ENCODE measurements around the gene MEF2A.

Gene MEF2A

GRCh38 chr15:99707473-99708270, 141.9 kb downstream of the MEF2A start:
- Histone ChIP-seq H3K27ac (ENCODE audit: insufficient read depth, low read length, poor library complexity, severe bottlenecking) (no peak overlapping the region), H3K27me3 (replicated peaks; ENCODE audit: control insufficient read depth, insufficient read depth, low read length, poor library complexity, severe bottlenecking) (no peaks in the 10 kb centered on the region), H3K9me3 (ENCODE audit: control insufficient read depth, low read length) (no peaks in the 10 kb centered on the region), H3K4me3 (ENCODE audit: insufficient read depth, low read depth, low read length, poor library complexity, severe bottlenecking) (peak overlapping the region; percentile 3), H3K36me3 (ENCODE audit: control insufficient read depth, insufficient read depth, low read length) (peaks cover 8% of the 10 kb centered on the region), H3K4me1 (ENCODE audit: control insufficient read depth, insufficient read depth, low read length, poor library complexity, severe bottlenecking) (peaks cover 12% of the 10 kb centered on the region)
- no peak for DNase-seq

GRCh38 chr15:99708563-99708962, 142.8 kb downstream of the MEF2A start:
- no peak for DNase-seq
- H3K27me3 ChIP-seq (replicated peaks; ENCODE audit: control insufficient read depth, insufficient read depth, low read length, poor library complexity, severe bottlenecking), result no peaks in the 10 kb centered on the region

GRCh38 chr15:99709243-99709986, 143.6 kb downstream of the MEF2A start:
- H3K9me3 ChIP-seq (ENCODE audit: control insufficient read depth, low read length), result no peaks in the 10 kb centered on the region
- H3K27ac ChIP-seq (ENCODE audit: insufficient read depth, low read length, poor library complexity, severe bottlenecking), result no peak overlapping the region
- no peaks in the 10 kb centered on the region for H3K27me3 ChIP-seq (replicated peaks; ENCODE audit: control insufficient read depth, insufficient read depth, low read length, poor library complexity, severe bottlenecking)
- peaks cover 10% of the 10 kb centered on the region for H3K4me1 ChIP-seq (ENCODE audit: control insufficient read depth, insufficient read depth, low read length, poor library complexity, severe bottlenecking)
- H3K4me3 ChIP-seq (ENCODE audit: insufficient read depth, low read depth, low read length, poor library complexity, severe bottlenecking), result no peak overlapping the region
- peaks cover 12% of the 10 kb centered on the region for H3K36me3 ChIP-seq (ENCODE audit: control insufficient read depth, insufficient read depth, low read length)
- DNase-seq, result no peak

More at GRCh38 chr15:99708563-99708962, 142.8 kb downstream of the MEF2A start:
- Histone ChIP-seq H3K27ac (ENCODE audit: insufficient read depth, low read length, poor library complexity, severe bottlenecking) (no peak overlapping the region), H3K36me3 (ENCODE audit: control insufficient read depth, insufficient read depth, low read length) (peaks cover 12% of the 10 kb centered on the region), H3K9me3 (ENCODE audit: control insufficient read depth, low read length) (no peaks in the 10 kb centered on the region), H3K4me3 (ENCODE audit: insufficient read depth, low read depth, low read length, poor library complexity, severe bottlenecking) (no peak overlapping the region), H3K4me1 (ENCODE audit: control insufficient read depth, insufficient read depth, low read length, poor library complexity, severe bottlenecking) (peaks cover 10% of the 10 kb centered on the region)

- peaks cover 10% of the 10 kb centered on the region for H3K4me1 ChIP-seq (ENCODE audit: control insufficient read depth, insufficient read depth, low read length, poor library complexity, severe bottlenecking)
- no peaks in the 10 kb centered on the region for H3K27me3 ChIP-seq (replicated peaks; ENCODE audit: control insufficient read depth, insufficient read depth, low read length, poor library complexity, severe bottlenecking)
- no peak for DNase-seq
- peaks cover 12% of the 10 kb centered on the region for H3K36me3 ChIP-seq (ENCODE audit: control insufficient read depth, insufficient read depth, low read length)
- no peak overlapping the region for H3K4me3 ChIP-seq (ENCODE audit: insufficient read depth, low read depth, low read length, poor library complexity, severe bottlenecking)
- H3K9me3 ChIP-seq (ENCODE audit: control insufficient read depth, low read length), result no peaks in the 10 kb centered on the region
- no peak overlapping the region for H3K27ac ChIP-seq (ENCODE audit: insufficient read depth, low read length, poor library complexity, severe bottlenecking)
These were observed 145.8 kb downstream of the MEF2A start for GRCh38 chr15:99711625-99712024.

- H3K27ac ChIP-seq (ENCODE audit: insufficient read depth, low read length, poor library complexity, severe bottlenecking), result no peak overlapping the region
- no peak for DNase-seq
- H3K9me3 ChIP-seq (ENCODE audit: control insufficient read depth, low read length), result no peaks in the 10 kb centered on the region
- peaks cover 12% of the 10 kb centered on the region for H3K36me3 ChIP-seq (ENCODE audit: control insufficient read depth, insufficient read depth, low read length)
- H3K4me3 ChIP-seq (ENCODE audit: insufficient read depth, low read depth, low read length, poor library complexity, severe bottlenecking), result no peak overlapping the region
- no peaks in the 10 kb centered on the region for H3K27me3 ChIP-seq (replicated peaks; ENCODE audit: control insufficient read depth, insufficient read depth, low read length, poor library complexity, severe bottlenecking)
- peaks cover 3% of the 10 kb centered on the region for H3K4me1 ChIP-seq (ENCODE audit: control insufficient read depth, insufficient read depth, low read length, poor library complexity, severe bottlenecking)
These were observed 146.6 kb downstream of the MEF2A start for GRCh38 chr15:99712415-99712814.

- H3K4me1 ChIP-seq (ENCODE audit: control insufficient read depth, insufficient read depth, low read length, poor library complexity, severe bottlenecking), result peaks cover 3% of the 10 kb centered on the region
- no peak for DNase-seq
- no peak overlapping the region for H3K27ac ChIP-seq (ENCODE audit: insufficient read depth, low read length, poor library complexity, severe bottlenecking)
- H3K36me3 ChIP-seq (ENCODE audit: control insufficient read depth, insufficient read depth, low read length), result peaks cover 4% of the 10 kb centered on the region
- no peak overlapping the region for H3K4me3 ChIP-seq (ENCODE audit: insufficient read depth, low read depth, low read length, poor library complexity, severe bottlenecking)
- no peaks in the 10 kb centered on the region for H3K9me3 ChIP-seq (ENCODE audit: control insufficient read depth, low read length)
- no peaks in the 10 kb centered on the region for H3K27me3 ChIP-seq (replicated peaks; ENCODE audit: control insufficient read depth, insufficient read depth, low read length, poor library complexity, severe bottlenecking)
These were observed 150.8 kb downstream of the MEF2A start for GRCh38 chr15:99716540-99717095.

- Histone ChIP-seq H3K27me3 (replicated peaks; ENCODE audit: control insufficient read depth, insufficient read depth, low read length, poor library complexity, severe bottlenecking) (no peaks in the 10 kb centered on the region), H3K27ac (ENCODE audit: insufficient read depth, low read length, poor library complexity, severe bottlenecking) (no peak overlapping the region), H3K36me3 (ENCODE audit: control insufficient read depth, insufficient read depth, low read length) (peaks cover 4% of the 10 kb centered on the region)
These were observed 151.6 kb downstream of the MEF2A start for GRCh38 chr15:99717161-99718009.

GRCh38 chr15:99718421-99718820, 152.6 kb downstream of the MEF2A start:
- peaks cover 3% of the 10 kb centered on the region for H3K4me1 ChIP-seq (ENCODE audit: control insufficient read depth, insufficient read depth, low read length, poor library complexity, severe bottlenecking)
- no peak for DNase-seq
- no peaks in the 10 kb centered on the region for H3K9me3 ChIP-seq (ENCODE audit: control insufficient read depth, low read length)
- no peak overlapping the region for H3K4me3 ChIP-seq (ENCODE audit: insufficient read depth, low read depth, low read length, poor library complexity, severe bottlenecking)
- H3K27me3 ChIP-seq (replicated peaks; ENCODE audit: control insufficient read depth, insufficient read depth, low read length, poor library complexity, severe bottlenecking), result no peaks in the 10 kb centered on the region
- no peaks in the 10 kb centered on the region for H3K36me3 ChIP-seq (ENCODE audit: control insufficient read depth, insufficient read depth, low read length)
- H3K27ac ChIP-seq (ENCODE audit: insufficient read depth, low read length, poor library complexity, severe bottlenecking), result no peak overlapping the region

More at GRCh38 chr15:99717161-99718009, 151.6 kb downstream of the MEF2A start:
- H3K4me1 ChIP-seq (ENCODE audit: control insufficient read depth, insufficient read depth, low read length, poor library complexity, severe bottlenecking), result peaks cover 3% of the 10 kb centered on the region
- no peak overlapping the region for H3K4me3 ChIP-seq (ENCODE audit: insufficient read depth, low read depth, low read length, poor library complexity, severe bottlenecking)
- DNase-seq, result no peak
- no peaks in the 10 kb centered on the region for H3K9me3 ChIP-seq (ENCODE audit: control insufficient read depth, low read length)

GRCh38 chr15:99719096-99719541, 153.3 kb downstream of the MEF2A start:
- H3K4me1 ChIP-seq (ENCODE audit: control insufficient read depth, insufficient read depth, low read length, poor library complexity, severe bottlenecking), result peaks cover 3% of the 10 kb centered on the region
- H3K36me3 ChIP-seq (ENCODE audit: control insufficient read depth, insufficient read depth, low read length), result no peaks in the 10 kb centered on the region
- DNase-seq, result no peak
- H3K9me3 ChIP-seq (ENCODE audit: control insufficient read depth, low read length), result no peaks in the 10 kb centered on the region
- H3K4me3 ChIP-seq (ENCODE audit: insufficient read depth, low read depth, low read length, poor library complexity, severe bottlenecking), result no peak overlapping the region
- H3K27ac ChIP-seq (ENCODE audit: insufficient read depth, low read length, poor library complexity, severe bottlenecking), result no peak overlapping the region
- H3K27me3 ChIP-seq (replicated peaks; ENCODE audit: control insufficient read depth, insufficient read depth, low read length, poor library complexity, severe bottlenecking), result no peaks in the 10 kb centered on the region

All from effector memory CD4-positive, alpha-beta T cell (primary cell).